ENCODE measurements around the gene ANKRD7.

Gene ANKRD7, protein sequence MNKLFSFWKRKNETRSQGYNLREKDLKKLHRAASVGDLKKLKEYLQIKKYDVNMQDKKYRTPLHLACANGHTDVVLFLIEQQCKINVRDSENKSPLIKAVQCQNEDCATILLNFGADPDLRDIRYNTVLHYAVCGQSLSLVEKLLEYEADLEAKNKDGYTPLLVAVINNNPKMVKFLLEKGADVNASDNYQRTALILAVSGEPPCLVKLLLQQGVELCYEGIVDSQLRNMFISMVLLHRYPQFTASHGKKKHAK

DNA sequence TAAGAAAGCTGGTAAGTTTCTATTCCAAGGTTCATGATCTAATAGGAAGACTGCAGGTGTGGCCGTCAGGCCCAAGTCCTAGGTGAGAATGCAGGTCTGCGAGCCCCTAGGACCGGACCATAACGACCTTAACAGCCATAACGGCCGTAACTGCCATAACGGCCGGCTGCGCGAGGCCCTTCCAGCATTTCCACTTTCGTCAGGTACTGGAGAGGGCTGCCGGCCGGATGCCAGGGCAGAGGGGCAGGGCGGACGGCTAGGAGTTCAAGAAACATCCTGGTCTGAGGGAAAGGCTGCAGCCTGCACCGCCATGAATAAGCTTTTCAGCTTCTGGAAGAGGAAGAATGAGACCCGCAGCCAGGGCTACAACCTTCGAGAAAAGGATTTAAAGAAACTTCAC, at the start of gene ANKRD7:
Gene ANKRD7, plus strand, starts transcription at position 184 of the 400 bp plus-strand sequence. Its CDS starts 127 bp downstream, at position 311.
- no peak for DNase-seq (ENCODE audit: low read depth)

DNA sequence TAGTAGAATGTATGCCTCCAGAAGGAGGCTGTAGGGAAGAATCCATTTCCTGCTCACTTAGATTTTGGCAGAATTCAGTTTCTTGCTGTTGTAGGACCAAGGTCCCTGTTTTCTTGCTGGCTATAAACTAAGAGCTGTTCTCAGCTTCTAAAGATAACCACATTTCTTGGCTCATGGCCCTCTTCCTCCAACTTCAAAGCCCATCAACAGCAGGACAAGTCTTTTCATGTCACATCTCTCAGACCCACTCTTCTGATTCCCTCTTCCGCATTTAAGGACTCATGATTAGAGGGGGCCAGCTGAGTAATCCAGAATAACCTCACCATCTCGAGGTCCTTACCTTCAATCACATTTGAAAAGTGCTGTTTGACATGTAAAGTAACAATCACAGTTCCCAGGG, 48.8 kb upstream of the ANKRD7 start:
- no peak for DNase-seq (ENCODE audit: low read depth)

DNA sequence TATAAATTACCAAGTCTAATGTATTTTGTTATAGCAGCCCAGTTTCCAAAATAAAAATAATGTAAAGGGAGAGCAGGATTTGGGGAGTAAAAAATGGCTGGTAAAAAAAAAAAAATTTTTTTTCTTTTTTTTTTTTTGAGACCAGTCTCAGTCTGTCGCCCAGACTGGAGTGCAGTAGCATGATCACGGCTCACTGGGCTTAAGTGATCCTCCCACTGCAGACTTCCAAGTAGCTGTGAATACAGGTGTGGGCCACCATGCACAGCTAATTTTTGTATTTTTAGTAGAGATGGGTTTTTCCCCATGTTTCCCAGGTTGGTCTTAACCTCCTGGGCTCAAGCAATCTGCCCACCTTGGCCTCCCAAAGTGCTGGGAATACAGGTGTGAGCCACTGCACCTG, 45.3 kb upstream of the ANKRD7 start:
- no peak for DNase-seq (ENCODE audit: low read depth)

DNA sequence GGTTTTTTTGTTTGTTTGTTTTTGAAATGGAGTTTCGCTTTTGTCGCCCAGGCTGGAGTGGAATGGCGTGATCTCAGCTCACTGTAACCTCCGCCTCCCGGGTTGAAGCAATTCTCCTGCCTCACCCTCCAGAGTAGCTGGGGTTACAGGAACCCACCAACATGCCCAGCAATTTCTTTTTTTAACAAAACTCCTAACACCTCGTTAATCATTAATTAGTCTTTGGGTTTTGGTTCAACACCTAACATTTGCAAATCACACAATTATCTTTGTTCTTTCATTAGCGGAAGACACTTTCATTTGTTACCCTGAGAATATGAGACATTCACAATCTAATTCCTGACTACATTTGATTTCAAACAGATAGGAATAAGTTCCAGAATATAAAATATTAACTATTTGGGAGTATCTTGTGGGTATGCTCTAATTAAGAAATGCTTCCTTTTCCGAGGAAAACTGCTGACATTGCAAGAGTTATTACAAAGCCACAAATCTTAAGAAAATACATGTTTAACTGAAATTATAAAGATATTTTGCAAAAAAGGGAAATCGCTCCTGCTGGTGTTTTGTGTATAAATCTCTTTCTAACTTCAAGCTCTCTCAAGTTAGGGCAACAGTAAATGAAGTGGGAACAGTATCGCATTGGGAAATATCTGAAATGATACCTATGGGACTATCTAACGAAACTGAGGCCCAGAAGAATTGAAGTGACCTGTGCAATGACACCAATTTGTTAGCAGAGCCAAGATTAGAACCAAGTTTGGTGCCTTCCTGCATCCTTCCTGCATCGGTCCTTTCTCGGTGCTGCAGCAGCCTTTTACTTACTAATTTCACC, 41.7 kb upstream of the ANKRD7 start:
- no peak for DNase-seq (ENCODE audit: low read depth)

DNA sequence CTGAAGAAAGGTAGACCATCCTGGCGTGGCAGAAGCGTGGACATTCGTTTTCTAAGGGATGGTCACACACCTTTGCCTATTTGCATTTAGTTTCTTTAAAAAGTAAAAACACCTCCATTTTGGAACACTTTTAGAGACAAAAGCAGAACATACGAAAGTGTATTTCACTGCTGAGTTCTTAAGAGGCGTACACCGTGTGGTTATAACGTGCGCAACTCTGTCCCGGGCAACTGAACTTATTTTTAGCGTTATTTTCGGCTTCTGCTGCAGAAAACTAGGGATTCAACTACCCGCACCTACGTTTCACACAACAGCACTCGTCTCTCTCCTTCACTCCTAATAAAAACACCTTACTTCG, 41.1 kb upstream of the ANKRD7 start:
- DNase-seq (ENCODE audit: low read depth) = no peak

DNA sequence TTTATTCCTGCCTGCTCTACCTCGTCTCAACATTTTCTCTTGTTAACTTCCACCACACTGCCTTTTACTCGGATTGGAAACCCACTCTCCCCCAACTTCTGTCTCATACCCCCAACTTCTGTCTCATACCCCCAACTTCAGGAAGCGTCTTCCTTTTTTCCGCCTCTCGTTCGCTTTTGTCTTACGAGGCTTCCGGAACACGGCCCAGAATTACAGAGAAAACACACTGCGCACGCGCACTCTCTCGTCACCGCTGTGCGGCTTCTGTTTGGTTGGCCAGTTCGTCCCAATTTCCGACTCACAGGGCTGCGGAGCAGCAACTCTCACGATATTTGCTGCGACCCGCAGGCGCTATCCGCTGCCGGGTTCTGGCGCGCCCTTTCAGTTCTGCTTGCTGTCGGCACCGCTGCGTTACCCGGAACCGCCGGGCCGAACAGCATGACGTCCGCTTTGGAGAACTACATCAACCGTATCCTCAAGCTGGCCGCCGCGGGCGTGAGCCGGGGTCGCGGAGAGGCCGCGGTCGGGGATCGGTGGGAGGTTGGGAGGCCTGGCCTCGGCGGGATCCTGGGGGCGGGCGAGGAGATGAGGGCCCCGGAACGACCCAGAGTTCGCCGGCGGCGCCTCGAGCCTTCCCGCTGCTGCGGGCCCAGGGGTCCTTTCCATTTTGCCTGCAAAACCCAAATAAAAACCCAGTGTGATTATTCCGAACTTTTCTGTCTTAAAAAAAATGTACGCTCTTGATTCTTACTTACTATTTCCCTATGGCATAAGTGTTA, 40.5 kb upstream of the ANKRD7 start, which contains the start of gene LSM8:
Gene LSM8, plus strand, starts transcription at position 379 of the 779 bp plus-strand sequence. Its CDS starts 60 bp downstream, at position 439.
- DNase-seq (ENCODE audit: low read depth) = peak; percentile 95

DNA sequence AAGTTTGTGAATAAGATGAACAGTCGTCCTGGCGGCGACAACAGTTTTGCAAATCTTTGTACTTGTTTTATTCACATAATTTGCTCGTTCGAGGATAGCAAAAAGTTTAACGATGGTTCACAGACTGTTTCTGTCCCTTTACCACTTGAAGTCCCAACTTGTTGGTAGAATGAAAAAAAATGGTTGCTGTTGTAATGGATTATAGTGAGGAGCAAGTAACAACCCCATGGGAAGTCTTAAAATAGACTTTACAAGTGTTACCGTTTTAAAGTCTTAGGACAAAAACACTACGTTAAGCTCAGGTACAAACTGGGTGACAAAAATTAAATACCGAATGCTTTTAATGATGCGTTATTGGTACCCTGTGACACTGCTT, 40.0 kb upstream of the ANKRD7 start:
- no peak for DNase-seq (ENCODE audit: low read depth)

DNA sequence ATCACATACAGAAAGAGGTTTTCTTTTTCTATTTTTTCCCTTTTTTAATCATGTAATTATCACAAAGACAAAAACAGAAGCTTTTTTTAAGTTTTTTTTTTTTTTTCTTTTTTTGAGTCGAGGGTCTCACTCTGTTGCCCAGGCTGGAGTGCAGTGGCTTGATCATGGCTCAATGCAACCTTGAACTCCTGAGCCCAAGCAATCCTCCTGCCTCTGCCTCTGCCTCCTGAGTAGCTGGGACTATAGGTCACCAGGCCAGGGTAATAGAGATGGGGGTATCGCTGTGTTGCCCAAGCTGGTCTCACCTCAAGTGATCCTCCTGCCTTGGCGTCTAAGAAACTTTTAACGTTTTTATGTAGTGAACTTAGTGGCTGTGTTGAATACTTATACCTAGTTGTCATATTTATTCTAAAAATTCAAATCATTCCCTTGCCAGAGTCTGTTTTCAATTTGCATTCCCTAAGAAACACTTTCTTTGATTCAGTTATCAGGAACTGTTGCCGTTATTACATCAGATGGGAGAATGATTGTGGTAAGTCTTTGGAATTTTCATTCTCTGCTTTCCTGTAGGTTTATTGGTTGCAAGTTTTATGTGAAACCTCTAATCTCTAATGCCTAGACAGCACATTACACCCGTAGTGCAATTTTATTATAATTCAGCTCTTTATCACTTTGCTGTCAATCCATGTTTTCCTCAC, 39.2 kb upstream of the ANKRD7 start:
- no peak for DNase-seq (ENCODE audit: low read depth)

DNA sequence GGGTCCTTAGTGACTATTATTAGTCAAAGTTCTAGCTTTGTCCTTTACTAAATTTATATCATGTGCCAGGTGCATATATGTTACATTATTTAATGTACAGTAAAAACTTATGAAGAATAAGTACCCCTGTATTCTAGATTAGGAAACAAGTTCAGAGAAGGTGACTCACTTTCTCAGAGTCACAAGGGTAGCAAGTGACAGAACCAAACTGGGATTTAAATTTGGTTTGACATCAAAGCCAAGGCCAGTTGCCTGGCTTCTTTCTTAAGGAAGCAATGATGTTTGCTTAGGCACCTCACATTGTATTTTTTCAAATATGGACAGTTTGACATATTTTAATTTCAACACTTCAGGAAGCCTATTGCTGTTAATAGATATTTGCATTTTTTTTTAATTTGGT, 38.0 kb upstream of the ANKRD7 start:
- no peak for DNase-seq (ENCODE audit: low read depth)

DNA sequence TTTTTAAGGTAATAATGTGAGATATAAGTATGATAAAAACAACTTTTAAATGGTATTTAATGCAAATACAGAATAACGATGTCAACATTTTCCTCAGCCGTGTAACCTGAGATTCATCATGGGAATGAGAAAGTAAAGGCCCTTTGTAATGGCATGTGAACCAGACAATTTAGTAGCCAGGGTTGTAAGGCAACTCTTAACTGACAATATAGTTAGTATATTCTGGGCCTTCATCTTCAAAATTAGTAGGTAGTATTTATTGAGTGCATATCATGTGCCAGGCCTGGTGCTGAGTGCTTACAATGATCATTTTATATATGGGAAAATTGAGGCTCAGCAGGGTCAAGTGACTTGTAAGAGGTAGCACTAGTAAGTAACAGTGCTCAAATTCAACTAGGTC, 29.9 kb upstream of the ANKRD7 start:
- no peak for DNase-seq (ENCODE audit: low read depth)

DNA sequence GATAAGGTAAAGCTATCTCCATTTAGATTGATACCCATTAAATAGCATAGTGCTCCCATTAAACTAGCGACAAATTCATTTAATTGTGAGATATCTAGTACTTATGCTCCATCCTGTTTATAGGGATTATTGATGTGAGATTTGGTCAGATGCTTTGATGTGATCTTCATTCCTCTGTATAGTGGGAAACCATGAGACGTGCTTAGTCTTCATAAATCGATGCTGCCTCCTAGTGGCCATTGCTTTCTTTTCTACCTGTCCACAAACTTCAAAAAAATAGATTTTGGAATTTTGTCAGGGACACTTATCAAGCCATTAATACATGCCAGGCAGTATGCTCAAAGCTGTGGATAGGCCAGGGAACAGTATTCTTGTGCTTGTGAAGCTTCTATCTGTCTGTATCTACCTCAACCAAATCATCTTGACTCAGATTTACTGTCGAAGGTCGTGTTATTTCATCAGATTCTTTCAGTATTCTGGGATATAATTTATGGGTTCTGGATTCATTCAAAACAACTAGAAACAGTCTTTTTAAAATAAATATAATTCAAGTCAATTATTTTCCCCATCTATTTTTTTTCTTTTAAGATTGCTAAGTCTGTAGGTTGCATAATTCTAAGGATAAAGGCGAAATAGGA, 28.5 kb upstream of the ANKRD7 start:
- DNase-seq (ENCODE audit: low read depth) = peak; percentile 42

DNA sequence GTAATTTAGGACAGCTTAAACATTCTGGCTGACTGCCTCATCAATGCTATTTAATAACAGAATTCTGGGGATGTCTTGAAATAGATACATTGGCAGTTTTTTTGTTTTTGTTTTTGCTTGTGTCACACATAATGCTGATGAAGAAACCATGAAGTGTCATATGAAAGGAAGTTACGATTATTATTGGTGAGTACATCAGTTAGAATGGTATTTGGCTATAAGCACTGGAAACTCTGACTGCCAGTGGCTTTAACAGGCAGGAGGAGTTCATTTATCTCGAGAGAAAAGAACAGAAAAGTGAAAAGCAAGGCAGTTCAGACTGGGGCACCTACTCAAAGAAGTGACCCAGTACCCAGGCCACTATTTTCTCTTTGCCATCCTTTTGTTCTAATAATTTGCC, 22.4 kb upstream of the ANKRD7 start:
- DNase-seq (ENCODE audit: low read depth) = no peak

DNA sequence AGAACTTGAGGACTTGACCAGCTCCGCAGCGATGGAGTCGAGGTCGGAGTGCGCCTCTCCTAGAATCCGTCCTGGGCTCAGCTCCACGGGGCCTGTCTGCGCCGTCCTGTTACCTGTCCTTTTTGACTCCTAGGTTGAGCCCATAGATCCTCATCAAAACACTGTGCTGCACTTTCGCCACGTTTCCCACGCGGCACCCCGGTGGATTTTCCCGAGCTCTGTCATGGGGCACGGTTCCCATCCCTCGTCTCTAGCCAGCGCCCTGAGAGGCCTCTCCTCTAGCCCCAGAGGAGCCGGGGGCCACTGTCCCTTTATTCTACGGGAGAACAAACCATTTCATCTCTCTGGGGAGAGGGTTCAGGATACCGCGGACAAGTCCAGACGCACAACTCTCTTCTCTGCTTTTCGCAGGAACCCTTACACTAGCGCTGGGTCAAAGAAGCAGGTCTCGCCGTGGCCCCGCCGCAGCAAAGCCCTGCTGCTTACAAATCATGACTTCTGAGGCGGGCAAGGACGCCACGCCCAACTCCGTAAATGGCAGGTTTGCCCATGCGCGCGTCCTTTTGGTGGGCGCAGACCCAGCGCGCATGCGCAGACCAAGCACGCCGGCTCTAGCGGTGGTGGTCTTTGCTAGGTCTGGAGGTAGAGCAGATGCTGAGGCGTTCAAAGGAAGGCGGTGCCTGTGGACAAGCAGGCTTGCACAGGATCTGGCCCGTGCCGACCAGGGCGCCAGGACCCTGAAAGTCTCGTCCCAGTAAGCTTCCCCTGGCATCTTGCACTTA, 10.3 kb upstream of the ANKRD7 start:
- DNase-seq (ENCODE audit: low read depth) = peak; percentile 58

DNA sequence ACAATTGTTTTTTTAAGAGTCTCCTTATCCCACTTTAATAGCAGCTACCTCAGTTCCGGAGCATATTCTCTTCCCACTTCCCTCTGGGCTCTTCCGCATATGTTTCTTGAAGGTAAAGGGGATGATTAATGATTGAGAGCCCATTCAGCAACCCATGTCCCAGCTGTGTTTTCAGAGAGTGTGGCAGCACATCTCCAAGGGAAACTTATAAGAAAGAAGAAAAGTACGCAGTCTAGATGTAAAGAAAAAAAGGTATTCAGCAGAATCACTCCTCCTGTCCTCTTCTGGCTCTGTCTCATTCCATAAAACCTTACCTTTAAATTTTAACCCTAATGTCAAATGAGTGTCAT, 9.7 kb upstream of the ANKRD7 start:
- DNase-seq (ENCODE audit: low read depth) = no peak

DNA sequence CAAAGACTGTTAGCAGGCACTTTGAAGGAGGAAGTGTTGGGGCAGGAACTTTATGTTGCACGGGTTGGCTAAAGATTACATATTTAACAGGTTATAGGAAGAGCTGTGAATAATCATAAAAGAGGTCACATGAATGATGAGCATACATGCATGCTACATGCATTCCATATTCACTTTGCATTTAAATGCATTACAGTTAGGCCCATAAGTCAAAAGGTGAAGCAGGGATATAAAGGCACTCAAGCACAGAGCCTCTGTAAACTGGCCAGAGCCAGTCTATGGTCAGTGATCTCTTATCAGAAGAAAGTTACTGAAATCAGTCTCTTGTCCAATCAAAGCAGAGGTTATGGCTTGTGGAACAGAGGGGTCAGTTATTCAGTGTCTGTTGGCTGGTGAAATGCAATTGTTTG, 7.3 kb upstream of the ANKRD7 start:
- DNase-seq (ENCODE audit: low read depth) = no peak

DNA sequence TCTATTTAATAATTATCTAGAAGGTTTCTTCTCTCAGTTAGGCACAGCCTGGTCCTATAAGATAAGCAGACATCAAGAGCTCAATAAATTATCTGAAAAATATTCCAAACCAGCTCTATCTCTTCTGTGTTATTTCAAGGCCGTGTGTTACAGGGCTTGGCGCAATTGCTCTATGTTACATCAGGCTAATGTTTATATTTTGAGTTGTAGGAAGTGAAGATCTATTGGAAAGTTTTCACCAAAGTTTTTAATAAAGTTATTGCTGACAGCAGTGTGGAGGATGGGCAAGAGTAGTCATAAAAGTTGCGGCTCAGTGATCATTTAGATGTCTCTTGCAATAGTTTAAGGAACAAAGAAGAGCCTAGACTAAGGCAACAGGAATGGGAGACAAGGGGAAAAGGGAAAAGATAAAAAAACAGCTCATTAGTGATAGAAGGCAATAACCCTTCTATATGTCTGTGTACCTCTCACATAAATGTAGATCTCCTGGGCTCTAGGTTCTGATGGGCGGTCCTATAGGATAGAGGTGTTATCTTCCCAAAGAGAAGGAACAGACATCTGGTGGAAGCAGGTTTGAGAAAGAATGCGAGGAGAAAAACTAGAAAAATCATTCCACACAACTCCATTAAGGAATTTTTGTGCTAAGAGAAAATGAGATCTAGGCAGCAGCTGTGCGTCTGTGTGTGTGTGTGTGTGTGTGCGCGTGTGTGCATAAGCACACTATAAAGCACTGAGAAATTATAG, 5.9 kb upstream of the ANKRD7 start:
- DNase-seq (ENCODE audit: low read depth) = no peak

DNA sequence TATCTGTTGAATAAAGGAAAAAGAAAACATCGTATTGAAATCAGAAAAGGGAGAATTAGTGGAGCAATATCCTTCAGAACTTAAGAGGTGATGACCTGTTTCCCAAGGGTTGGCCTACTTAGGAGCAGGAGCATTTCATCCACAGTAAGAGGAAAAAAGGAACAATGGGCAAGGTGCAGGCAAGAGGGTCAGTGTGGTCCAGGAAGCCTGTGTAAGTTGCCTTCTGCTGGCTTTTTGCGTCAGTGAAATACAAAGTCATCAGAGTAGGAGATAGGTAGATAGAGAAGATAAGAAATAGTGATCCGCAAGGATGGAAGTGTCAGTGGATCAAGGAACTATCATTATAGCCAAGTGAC, 5.4 kb upstream of the ANKRD7 start:
- DNase-seq (ENCODE audit: low read depth) = no peak

DNA sequence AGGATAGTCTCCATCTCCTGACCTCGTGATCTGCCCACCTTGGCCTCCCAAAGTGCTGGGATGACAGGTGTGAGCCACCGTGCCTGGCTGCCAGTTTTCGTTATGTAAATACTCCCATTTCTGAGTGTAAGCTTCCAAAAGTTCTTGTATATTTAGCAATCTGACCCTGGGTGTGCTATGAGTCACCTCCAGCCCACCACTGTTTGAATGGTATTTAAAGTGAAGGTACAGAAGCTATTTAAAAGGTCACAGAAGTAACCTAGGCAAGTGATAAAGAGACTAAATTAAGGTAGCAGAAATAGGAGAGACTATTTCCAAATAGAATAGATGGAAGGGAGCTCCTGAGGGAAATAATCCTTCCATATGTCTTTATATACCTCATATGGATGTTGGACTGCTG, 3.9 kb upstream of the ANKRD7 start:
- DNase-seq (ENCODE audit: low read depth) = no peak

DNA sequence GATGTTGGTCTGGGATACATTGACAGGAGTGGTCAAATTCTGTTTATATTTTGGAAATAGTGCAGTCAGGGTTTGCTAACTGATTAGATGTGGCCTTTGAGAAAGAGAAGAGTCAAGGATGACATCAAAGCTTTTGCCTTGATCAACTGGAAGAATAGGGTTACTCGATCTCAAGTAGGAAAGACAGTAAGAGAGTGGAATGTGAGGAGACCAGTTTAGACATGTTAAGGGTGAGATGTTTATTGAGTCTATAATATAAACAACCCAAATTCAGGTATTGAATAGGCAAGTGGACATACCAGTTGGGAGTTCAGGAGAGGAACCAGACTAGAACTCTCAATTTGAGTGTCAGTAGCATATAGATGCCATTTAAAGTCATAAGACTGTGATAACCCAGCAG, 1.9 kb upstream of the ANKRD7 start:
- DNase-seq (ENCODE audit: low read depth) = no peak

DNA sequence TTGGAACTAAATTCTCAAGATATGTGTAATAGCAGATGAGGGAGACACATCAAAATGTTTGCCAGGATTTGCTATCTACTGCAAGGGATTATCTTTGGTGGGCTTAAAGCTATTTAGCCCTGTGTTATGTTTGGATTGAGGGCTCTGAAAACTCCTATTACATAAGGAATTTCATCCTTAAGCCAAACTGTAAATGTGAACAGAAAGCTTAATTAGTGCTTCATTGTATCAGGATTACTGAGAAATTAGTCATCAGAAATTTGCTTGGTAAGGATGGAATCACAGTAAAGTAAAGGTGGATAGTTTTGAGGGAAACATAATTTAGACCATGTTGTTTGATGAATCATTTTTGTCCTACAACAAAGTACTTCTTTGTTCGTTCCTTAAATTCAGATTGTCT, 8.3 kb downstream of the ANKRD7 start:
- no peak for DNase-seq (ENCODE audit: low read depth)
